Muscle of back (tissue), 11 donors: ENCODE data around the gene RFX3. TPM values are rescaled to one million over a fixed set of nuclear protein-coding genes. Genes with fewer than 3 reads are reported as not detected.
A peak's percentile ranks its signal among the peaks of the same experiment; 100 is the strongest.

Experiments
- DNase-seq, 3 donors: peaks; one replicate each; pipeline versions ENCODE4 v3.0.0 to v3.0.0-alpha.2; 2013
- polyA plus RNA-seq, 10 donors: library from polyadenylated mRNA; unstranded; fragments of 120-200 nt; gene quantifications; one replicate each; pipeline ENCODE4 v1.2.1, GENCODE V29; 2013; ENCODE audit not compliant: insufficient read length in 10 of 10

RFX3 gene
- polyA plus RNA-seq, 10 donors, result 3.3 to 7.3 (median 5.7) TPM

DNA sequence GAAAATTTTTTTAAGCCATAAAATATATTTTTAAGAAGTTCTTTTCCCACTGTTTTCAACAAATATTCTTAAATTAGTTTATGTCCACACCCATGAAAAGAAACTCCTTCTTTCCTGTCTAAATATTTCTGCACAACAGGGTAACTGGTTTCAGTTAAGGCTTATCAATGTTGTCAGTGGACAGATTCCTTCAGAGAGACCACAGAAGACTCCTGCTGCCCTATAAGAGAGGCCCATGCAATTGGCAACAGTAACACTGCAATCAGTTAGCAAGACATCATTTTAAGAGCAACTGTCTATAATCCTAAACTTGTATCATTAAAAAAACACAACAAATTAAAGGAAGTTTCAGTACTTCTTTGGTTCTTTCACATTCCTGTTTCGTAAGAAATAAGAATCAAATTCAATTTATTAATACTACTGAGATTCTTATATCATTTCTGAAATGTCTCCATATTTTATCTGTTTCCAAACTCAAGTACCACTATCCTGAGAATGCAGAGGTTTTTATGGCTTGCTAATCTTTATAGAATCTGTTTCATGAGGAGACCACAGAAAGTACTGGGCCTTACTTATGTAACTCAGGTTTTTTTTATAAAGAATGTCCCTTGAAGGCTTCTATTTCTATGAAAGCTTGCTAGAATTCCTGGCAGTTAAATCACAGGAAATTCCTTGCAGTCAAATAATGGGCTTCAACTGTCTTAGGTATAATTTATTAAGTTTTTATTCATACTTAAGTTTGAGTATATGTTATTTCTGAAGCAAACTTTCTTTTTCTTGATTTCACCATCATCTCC lies 240.2 kb downstream of the RFX3 start:
- peak in 1 of 3 donors; percentile 49 for DNase-seq

DNA sequence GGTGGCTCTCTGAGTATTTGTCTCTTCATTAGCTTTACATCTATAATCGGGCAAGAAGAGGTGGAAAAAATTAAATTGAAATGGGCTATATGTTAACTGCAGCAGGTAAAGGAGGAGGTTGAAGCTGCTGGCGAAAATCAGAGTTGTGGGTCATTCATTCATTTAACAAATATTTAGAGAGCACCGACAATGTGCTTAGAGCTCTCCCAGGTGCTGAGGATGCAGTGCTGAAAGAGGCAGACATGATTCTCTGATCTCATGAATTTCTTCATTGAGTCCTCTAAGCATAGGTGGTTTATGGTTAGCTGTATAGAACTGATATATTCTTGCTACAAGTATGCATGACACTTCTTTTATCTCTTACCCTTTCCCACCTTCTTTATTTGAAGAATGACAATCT lies 243.4 kb downstream of the RFX3 start:
- no peak for DNase-seq

DNA sequence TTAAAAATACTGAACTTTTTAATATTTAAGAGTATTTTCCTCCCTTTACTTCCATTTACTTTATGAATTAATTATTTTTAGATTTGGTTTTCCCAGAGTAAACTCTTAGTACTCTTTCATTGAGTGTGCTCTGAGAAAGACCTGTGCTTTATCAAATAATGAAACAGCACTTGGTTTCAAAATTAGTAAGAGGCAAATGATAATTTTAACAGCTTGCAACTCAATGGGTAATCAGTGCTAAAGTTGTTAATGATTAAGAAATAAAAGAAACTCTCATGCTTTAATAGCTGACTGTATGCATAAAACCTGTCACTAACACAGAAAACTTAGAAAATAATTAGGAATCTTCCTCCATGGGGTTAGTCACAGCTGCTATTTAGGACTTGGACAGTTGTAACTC lies 244.4 kb downstream of the RFX3 start:
- DNase-seq, result no peak

DNA sequence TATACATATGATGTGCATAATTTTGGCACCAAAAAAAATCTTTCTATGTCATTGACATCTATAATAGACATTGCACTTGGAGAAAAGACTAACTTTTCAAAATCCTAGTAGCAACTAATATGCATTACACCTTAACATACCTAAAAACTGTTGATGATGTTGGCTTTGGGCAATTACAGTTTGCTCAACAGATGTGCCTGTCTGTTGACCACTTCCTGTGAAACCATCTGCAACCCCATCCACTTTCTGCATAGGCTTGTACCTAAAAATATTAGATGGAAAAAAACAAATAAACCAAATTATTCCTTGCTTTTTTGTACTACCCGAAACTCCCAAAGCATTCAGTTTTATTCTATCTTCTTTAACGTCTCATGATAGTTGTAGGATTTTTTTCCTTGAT lies 248.6 kb downstream of the RFX3 start:
- no peak for DNase-seq

DNA sequence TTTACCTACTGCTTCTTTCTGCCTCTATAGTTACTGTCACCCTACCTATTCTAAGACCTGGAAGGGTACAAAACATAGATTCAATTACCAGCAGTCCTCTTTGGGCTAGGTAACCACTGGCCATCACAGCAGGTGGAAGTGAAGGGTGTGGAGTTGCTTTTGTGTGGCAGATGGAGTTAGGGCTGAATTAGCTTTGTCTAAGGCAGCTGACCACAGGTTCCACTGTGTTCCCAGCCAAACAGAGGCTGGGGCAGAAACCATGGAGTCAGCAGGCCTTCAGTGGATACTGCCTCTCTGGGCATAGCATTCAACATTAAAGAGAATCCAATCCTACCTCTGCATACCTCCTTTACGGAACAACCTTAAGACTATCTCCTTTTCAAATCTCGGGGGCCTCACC lies 254.2 kb downstream of the RFX3 start:
- DNase-seq, result no peak

DNA sequence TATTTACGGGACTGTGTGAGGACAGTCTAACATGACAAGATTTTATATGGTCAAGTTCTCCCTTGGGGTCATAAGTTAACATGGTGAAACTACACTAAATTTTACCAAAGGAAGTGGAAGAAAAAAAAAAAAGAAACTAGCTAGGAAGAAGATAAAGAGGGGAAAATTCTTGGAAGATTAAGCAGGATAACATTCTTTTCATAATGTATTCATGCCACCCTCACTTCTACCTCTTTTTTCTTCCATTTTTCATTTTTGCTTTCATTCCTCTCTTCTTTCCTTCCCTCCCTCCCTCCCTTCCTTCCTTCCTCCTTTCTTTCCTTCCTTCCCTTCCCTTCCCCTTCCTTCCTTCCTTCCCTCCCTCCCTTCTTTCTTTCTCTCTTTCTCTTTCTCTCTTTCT lies 254.6 kb downstream of the RFX3 start:
- no peak for DNase-seq

DNA sequence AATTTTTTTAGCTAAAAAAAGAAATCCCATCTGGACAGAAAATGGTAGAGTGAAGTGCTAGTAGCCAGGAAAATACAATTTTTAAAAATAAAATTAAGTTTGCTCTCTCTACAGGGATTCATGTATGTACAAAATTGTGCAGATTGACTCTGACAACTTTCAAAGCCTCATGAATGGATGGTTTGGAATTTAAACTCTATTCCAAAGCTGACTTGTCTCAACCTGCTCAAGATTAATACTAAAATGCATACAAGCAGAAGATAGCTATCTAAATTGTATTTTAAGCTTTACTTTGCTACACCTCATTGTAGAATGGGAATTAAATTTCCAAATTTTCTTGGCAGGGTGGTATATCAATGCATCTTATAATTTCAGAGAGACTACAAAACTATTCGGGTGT lies 257.6 kb downstream of the RFX3 start:
- DNase-seq, result no peak

DNA sequence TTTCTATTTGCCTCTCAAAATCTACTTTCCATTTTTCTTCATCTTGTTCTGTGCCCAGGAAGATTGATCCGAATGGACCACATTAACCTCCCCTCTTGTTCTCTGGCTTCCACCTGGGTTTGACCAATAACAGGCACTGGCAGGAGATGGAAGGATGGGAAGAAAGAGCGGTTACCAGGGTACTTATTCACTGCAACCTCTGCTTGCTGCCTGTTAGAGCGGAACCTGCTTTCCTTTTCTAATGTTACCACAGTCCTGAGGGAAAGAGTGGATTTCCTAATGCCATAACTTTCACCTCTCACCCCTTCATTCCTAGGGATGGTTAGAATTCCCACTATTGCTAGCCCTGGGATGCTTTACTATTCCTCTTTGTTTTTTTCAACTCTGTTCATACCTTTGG lies 262.1 kb downstream of the RFX3 start:
- no peak for DNase-seq

DNA sequence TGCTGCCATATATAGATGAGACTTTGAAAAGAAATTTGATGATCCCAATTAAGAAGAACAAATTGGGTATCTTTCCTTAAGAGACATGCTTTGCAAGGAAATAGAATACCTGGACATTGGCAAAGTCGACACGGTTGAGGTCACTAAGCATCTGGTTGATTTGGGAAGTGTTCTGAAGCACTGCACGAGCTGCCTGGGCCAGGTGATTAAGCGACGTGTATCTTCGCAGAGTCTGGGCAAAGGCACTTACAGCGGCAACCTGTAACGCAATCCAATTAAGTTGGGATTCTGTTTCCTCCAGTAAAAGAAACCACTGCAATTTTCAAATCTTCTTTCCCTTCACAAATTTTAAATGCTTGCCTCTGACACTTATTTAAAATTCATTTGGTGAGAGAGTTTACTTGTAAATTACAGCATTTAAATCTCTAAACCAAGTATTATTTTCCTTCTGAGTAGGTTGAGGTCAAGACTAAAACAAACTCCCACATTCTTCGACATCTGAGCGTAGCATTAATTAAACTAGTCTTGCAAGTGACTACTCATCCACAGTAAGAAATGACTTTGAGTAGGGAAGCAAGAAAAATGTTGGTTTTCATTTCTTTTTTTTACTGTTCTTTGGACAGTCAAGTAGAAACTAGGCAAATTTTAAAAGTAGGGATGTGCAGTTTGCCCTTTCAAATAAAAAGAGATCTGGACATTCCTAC lies 262.8 kb downstream of the RFX3 start:
- DNase-seq, result no peak

DNA sequence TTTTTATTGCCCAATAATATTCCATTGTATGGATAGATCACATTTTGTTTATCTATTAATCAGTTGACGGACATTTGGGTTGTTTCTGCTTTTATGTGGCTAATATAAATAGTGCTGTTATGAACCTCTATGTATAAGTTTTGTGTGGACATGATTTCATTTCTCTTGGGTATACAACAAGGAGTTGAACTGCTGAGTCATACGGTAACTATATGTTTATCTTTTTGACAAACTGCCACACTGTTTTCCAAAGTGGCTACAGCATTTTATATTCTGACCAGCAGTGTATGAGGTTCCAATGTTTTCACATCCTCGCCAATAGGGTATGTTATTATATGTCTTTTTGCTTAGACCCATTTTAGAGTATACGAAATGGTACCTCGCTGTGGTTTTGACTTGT lies 264.3 kb downstream of the RFX3 start:
- DNase-seq, result no peak

DNA sequence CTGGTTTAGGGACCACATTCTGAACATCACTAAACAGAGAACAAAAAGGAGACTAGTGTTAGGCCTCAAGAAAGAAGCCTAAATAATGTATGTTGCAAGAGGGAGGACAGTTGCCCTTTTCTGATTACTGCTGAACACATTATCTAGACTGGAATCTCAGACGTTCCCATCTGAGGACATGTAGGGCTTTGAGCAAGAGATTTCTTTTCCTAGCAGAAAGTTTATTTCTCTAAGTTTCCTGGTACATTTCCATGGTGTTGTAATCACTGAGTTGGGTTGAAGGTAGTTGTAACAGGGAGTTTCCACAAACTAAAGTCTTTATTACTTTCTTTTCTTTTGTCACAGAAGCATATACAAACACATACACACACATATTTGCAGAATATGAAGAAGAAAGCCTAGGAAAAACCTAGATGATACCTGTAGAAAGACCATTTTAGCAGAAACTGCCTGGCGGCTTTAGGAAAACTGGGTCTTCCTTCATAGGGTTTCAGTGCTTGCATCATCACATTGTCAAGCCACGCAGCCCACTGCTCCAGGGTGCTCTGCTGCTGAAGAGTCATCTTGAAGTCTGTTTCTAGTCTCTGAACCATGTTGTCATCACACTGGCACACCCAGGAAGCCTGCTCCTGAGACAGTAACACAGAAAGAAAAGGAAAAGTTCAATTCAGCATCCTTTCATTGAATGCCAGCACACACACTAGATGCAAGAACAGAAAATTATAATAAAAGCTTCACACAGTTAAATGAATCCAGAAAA lies 269.1 kb downstream of the RFX3 start:
- no peak for DNase-seq

DNA sequence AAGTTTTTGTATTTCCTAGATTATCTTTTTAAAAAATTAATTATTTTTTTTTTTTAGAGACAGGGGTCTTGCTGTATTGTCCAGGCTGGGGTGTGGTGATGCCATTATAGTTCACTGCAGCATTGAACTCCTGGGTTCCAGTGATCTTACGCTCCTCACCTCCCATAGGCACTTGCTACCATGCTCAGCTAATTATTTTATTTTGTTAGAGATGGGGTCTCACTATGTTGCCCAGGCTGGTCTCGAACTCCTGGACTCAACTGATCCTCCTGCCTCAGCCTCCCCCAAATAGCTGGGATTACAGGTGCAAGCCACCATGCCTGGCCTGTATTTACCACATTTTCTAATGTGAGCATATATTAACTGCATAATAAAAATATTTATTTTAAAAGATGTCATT lies 274.5 kb downstream of the RFX3 start:
- DNase-seq, result no peak

DNA sequence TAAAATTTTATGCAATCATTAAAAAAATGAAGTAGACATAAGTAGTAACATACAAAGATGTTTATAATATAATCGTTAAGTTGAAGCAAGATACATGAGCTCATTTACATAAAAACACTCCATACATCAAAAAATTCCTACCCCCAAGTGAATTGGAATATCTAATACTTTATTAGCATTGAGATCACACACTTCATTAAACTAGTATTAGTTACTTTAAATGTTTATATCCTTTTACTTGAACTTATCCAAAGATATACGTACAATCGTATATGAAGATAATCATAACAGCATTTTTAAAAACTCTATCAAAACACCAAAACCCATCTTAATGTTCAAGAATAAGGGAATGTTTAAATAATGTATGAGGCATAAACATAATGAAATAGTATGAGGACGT lies 275.1 kb downstream of the RFX3 start:
- no peak for DNase-seq

DNA sequence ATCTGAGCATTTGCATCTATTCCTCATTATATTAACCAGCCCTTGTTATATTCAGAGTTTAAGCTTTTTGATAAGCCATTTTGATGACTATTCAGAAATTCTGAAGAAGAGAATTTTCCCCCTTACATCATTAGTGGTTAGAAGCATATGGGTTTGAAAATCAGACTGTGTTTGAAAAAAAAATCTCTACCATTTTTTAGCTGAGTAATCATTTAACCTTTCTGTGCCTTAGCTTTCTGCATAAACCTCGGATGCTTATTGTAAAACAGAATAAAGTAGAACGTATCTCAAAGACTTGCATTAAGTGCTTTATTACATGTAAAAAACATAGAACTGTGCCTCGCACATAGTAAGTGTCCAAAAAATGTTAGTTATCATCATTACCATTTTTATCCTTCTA lies 278.6 kb downstream of the RFX3 start:
- no peak for DNase-seq

DNA sequence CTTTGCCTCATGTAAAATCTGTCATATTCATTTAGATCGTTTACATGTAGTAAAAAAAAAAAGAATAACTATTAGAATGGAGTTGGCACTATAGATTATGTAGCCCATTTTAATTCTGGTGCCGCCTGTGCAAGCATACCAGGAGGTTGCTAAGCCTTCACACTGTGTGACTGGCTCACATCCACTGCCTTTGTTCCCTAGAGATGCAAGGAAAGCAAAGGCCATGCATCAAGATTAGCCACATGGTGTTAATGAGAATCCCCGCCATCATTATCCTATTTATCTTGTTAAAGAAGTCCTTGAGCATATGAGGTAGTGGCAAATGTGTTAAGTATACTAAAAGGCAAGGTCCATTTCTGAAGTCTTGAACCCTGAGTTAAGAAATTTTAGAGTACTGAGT lies 279.6 kb downstream of the RFX3 start:
- DNase-seq, result no peak

DNA sequence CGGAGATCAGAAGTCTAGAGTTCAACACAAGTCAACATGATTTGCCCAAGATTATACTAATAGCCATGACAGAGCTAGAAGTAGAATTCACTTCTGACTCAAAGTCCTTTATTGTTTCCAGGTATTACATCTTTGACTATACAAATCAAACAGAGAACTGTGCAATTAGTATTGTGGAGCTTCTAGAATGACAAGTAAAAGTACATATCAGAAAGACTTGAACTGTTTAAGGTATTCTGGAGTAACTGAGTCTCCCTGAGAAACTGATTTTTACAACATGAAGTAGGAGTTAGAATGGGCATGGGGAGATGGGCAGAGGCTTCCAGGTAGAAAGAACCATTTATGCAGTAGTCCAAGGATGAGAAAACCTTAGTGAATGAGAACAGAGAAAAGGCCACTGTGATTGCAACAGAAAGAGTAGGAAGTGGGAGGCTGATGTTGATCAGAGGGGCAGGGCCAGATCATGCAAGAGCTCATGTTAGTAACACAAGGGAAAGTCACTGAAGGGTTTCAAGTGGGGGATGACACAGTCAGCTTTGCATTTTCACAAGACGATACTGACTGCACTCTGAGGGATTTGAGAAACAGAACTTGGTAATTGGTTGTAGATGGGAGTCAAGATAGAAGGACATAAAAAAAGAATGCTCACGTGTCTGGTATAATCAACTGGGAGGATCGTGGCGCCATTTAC lies 280.7 kb downstream of the RFX3 start:
- DNase-seq, result no peak

DNA sequence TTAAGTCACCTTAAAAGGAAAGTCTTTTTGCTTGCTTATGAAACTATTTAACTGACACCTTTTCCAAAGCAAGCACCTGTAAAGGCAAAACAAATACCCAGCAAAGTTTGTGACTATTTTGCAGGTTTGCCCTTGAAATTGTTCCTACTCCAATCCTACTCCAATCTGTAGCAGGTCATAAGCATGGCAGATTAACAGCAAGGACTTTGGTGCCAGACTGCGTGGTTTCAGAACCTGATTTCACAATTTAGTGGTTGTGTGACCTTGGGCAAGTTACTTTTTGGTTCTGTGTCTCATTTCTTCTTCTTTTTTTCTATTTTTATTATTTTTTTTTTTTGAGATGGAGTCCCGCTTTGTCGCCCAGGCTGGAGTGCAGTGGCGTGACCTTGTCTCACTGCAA lies 282.1 kb downstream of the RFX3 start:
- no peak for DNase-seq

DNA sequence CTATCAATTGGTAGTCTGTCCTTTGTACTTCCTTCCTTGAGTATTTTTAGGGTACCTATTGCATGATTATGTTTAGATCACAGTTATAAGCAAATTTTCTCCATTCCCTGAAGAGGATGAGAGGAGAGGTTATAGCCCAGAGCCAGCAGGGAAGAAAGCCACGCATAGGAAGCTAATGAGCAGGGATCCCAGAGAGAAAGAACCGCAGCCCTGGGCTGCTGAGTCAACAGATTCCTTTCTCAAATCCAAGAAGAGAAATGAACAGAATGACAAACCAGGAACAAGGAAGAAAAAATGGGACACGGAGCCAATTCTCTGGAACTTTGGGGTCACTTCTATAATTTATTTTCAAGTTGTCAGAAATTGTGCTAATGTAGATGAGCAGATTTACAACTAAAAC lies 284.5 kb downstream of the RFX3 start:
- no peak for DNase-seq

DNA sequence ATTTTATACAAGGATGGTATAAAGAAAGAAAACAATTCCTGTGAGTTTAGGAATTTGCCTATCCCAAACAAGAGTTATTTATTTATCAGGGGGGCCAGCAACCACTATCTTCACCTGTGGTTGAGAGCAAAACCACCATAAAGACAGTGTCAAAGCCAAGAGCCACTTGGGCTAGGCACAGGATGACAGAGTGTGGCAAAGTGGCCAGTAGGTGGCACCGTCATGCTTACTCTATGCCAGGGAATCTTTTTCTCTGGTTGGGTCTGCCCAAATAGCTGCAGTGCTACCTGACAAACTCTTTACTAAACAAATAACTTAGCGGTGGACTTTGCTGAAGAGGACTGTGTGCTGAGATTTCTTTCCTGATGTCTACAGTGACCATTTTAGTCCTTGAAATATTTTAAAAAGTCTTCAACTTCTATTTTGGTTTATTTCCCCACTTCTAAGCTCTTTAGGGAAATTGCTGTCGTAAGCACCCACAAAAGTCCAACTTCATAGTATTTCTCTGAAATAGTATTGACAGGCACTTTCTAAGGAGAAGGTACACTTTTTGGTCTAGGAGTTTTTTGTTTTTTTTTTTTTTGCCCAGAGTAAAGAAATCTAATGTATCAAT lies 285.0 kb downstream of the RFX3 start:
- DNase-seq, result peak; percentile 30 to 59 (median 36)

DNA sequence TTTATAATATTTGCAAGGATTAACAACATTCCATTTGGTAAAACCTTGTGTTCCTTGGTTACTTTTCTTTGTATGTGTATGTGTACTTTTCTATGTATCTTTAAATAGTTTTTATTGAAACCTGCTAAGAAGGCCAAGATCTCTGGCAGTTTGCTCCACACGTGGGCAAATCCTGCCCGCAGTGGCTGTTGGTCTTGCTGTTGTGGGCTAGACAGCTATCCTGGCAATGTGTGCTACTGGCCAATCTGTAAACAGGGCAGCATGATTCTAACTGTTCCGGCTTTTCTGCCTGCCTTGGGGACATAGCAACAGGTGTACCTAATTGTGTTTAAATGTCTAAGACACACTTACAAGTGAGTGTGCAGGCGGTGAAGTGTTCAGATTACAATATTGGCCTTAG lies 286.6 kb downstream of the RFX3 start:
- no peak for DNase-seq

DNA sequence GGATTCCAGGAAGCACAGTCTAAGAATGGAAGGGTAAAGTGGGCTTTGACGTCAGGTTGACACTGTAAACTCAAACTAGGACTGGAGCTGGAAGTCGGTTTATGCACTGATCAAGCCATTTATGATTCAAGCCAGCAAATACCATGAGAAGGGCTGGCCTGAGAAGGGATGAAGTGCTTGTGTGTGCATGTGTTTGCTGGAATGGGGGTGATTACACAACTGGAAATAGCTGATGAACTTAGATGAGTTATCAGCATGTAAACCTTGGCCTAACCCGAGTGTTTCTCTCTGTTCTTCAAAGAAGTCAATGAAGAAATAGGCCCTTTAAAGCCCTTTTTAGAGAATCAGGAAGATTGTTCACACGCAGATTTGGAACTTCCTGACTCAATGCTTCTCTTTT lies 287.6 kb downstream of the RFX3 start:
- DNase-seq, result no peak

DNA sequence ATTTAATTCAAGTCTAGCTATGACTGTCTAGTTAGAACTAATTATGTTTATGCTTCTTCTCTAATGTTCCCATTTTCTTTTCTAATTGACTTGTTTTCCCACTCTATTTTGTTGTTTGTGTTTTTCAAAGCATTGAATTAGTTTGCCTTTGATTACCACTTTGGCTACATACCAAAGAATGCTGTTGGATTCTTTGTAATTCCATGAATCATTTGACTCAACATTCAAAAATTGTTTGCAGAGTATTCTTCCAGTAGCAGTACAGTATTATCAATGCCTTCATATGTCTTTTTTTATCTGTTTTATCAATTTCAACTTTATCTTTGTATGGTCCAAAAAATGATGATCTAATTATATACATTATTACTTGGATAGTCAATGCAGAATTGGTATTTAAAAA lies 288.7 kb downstream of the RFX3 start:
- DNase-seq, result no peak
